ENCODE data around the gene MYL2.

GRCh38 chr12:110921262-110921661 lies 883 bp upstream of the MYL2 start:
- no peak for TF ChIP-seq POLR2AphosphoS5 (IDR thresholded peaks at IDR 0.05; ENCODE audit: low read depth, low read length)
- no peak for TF ChIP-seq POLR2A (IDR thresholded peaks at IDR 0.05; ENCODE audit: low read depth, low read length)
- TF ChIP-seq SPI1 (IDR thresholded peaks at IDR 0.05; ENCODE audit: low read depth, low read length) = no peak
- TF ChIP-seq TAF1 (IDR thresholded peaks at IDR 0.05; ENCODE audit: low read depth, low read length) = no peak
- no peak for TF ChIP-seq POU2F2 (IDR thresholded peaks at IDR 0.05; ENCODE audit: low read depth, low read length)

All from GM12891 (cell line).